Aorta (tissue), 5 donors: Measurements from ENCODE around the gene IGF1R. TPM values are rescaled to one million over a fixed set of nuclear protein-coding genes. Genes with fewer than 3 reads are reported as not detected.
A peak's percentile ranks its signal among the peaks of the same experiment; 100 is the strongest.

Experiments
- ATAC-seq: fragments of 200-7000 bp; cut with Tn5 transposase; one replicate; pipeline ENCODE4 v1.9.1; 2022; ENCODE audit warnings: moderate library complexity; ENCODE audit not compliant: low FRiP score
- DNase-seq, 2 donors: peaks; one replicate each; pipeline ENCODE4 v3.0.0-alpha.2; 2020
- H3K27ac ChIP-seq, 2 donors: one replicate each; pipeline ENCODE4 v1.5.1; 2013; ENCODE audit warnings: low read length in 2 of 2, mild to moderate bottlenecking in 2 of 2, moderate library complexity in 2 of 2, control low read depth in 1 of 2, inconsistent platforms in 1 of 2, low read depth in 1 of 2
- H3K27me3 ChIP-seq, 2 donors: one replicate each; pipeline ENCODE4 v1.6.1; 2013; ENCODE audit warnings: control low read depth in 1 of 2, low read length in 1 of 2, mild to moderate bottlenecking in 1 of 2, moderate library complexity in 1 of 2; ENCODE audit not compliant: insufficient read depth in 2 of 2, control insufficient read depth in 1 of 2
- H3K36me3 ChIP-seq, 2 donors: one replicate each; pipeline ENCODE4 v1.6.1; 2013; ENCODE audit warnings: control low read depth in 1 of 2, low read length in 1 of 2, mild to moderate bottlenecking in 1 of 2; ENCODE audit not compliant: insufficient read depth in 2 of 2, control insufficient read depth in 1 of 2
- H3K4me1 ChIP-seq, 2 donors: one replicate each; pipeline ENCODE4 v1.6.1; 2013; ENCODE audit warnings: low read length in 2 of 2, control low read depth in 1 of 2, mild to moderate bottlenecking in 1 of 2, moderate library complexity in 1 of 2; ENCODE audit not compliant: insufficient read depth in 2 of 2, control insufficient read depth in 1 of 2
- H3K4me3 ChIP-seq, 2 donors: one replicate each; pipeline ENCODE4 v1.5.1; 2013; ENCODE audit warnings: low read length in 2 of 2, control low read depth in 1 of 2, mild to moderate bottlenecking in 1 of 2
- H3K9me3 ChIP-seq: one replicate; pipeline ENCODE4 v1.6.1; 2013; ENCODE audit warnings: mild to moderate bottlenecking, low read length; ENCODE audit not compliant: control insufficient read depth
- WGBS, 2 donors: extraction: QIAGEN DNeasy Blood & Tissue Kit; methylation state at CpG; one replicate each; pipeline ENCODE4 v1.1.7; 2013; 5-methylcytosine and 5-hydroxymethylcytosine counted together
- intact Hi-C, 2 donors: fragments of 100-400 bp; cut with DNase I; formaldehyde crosslinking; loops; one replicate each; pipeline versions ENCODE4 v1.14.2 to v1.15.0; 2022
- polyA plus RNA-seq, 2 donors: library from polyadenylated mRNA; stranded (reverse); fragments of 200-250 nt; gene quantifications; one replicate each; pipeline ENCODE4 v1.2.3, GENCODE V29; 2013
- total RNA-seq, 2 donors: library from RNA; stranded (reverse); fragmentation: NEBNext Ultra II Directional; extraction: Animal tissue kit (Norgen Biotek cat#: 25700); gene quantifications; one replicate each; pipeline ENCODE4 v1.2.1, GENCODE V29; 2021
- donor health status: healthy with polysubstance abuse.
- donor health status: Bipolar disorder and iron deficiency.
- donor health status: DM: no; HTN: no; CAD: no.
- donor health status: DM: no; HTN: no; CAD: no.
- donor health status: DM: yes; HTN: yes; CAD: no.

IGF1R gene
- total and polyA plus RNA-seq, 4 donors = 7.5 to 137 (median 50.7) TPM

GRCh38 chr15:98651581-98652220 is 3.4 kb downstream of the IGF1R start:
- intact Hi-C loops = loop anchor here (5.0 kb wide), 2 partner anchors 76 to 126 kb away; no protein-coding TSS in a partner anchor
- Histone ChIP-seq H3K4me1 (no peaks in the 10 kb centered on the region), H3K36me3 (no peaks in the 10 kb centered on the region), H3K27ac (peak overlapping the region; percentile 38 to 88), H3K9me3 (no peaks in the 10 kb centered on the region), H3K27me3 (no peaks in the 10 kb centered on the region), H3K4me3 (peak overlapping the region; percentile 56 to 99)
- ATAC-seq (no peak), DNase-seq (no peak)
- WGBS, 2 donors = 2 to 3% methylated on average over 14 of the region's 14 CpGs

GRCh38 chr15:98653686-98654085 is 5.3 kb downstream of the IGF1R start:
- 0 to 3% methylated on average over 1 of the region's 1 CpG for WGBS, 2 donors
- intact Hi-C loops = loop anchor here (5.0 kb wide), 2 partner anchors 74 to 124 kb away; no protein-coding TSS in a partner anchor
- Histone ChIP-seq H3K9me3 (no peaks in the 10 kb centered on the region), H3K27ac (no peak overlapping the region), H3K27me3 (no peaks in the 10 kb centered on the region), H3K36me3 (no peaks in the 10 kb centered on the region), H3K4me1 (no peaks in the 10 kb centered on the region), H3K4me3 (no peak overlapping the region)
- DNase-seq = no peak
- no peak for ATAC-seq

- H3K4me3 ChIP-seq = no peak overlapping the region
- no peaks in the 10 kb centered on the region for H3K36me3 ChIP-seq
- H3K4me1 ChIP-seq = no peaks in the 10 kb centered on the region
- DNase-seq = no peak
- 39% methylated on average over 4 of the region's 4 CpGs for WGBS, 2 donors
- no peak for ATAC-seq
- H3K27ac ChIP-seq = no peak overlapping the region
- intact Hi-C loops = loop anchor here (5.0 kb wide), 2 partner anchors 72 to 122 kb away; no protein-coding TSS in a partner anchor
- no peaks in the 10 kb centered on the region for H3K27me3 ChIP-seq
- no peaks in the 10 kb centered on the region for H3K9me3 ChIP-seq
These were observed 6.5 kb downstream of the IGF1R start for GRCh38 chr15:98654790-98655360.

GRCh38 chr15:98655732-98656131 is 7.4 kb downstream of the IGF1R start:
- H3K4me1 ChIP-seq = no peaks in the 10 kb centered on the region
- DNase-seq = no peak
- ATAC-seq = no peak
- H3K27me3 ChIP-seq = no peaks in the 10 kb centered on the region
- no peaks in the 10 kb centered on the region for H3K36me3 ChIP-seq
- intact Hi-C loops = loop anchor here in 1 of 2 donors (5.0 kb wide), 1 partner anchor 122 kb away; no protein-coding TSS in a partner anchor
- no peaks in the 10 kb centered on the region for H3K9me3 ChIP-seq
- 82% methylated on average over 8 of the region's 8 CpGs for WGBS, 2 donors
- no peak overlapping the region for H3K27ac ChIP-seq
- H3K4me3 ChIP-seq = no peak overlapping the region

- Histone ChIP-seq H3K36me3 (no peaks in the 10 kb centered on the region), H3K4me3 (no peak overlapping the region), H3K4me1 (peaks cover 2 to 3% of the 10 kb centered on the region in 2 donors), H3K27ac (peak overlapping the region in 1 of 2 donors; percentile 33), H3K9me3 (no peaks in the 10 kb centered on the region), H3K27me3 (no peaks in the 10 kb centered on the region)
- no peak for ATAC-seq
- intact Hi-C loops = loop anchor here in 1 of 2 donors (5.0 kb wide), 1 partner anchor 120 kb away; no protein-coding TSS in a partner anchor
- WGBS, 2 donors = 30 to 46% methylated on average over 4 of the region's 4 CpGs
- no peak for DNase-seq
These were observed 9.4 kb downstream of the IGF1R start for GRCh38 chr15:98657721-98658120.

- WGBS, 2 donors = 33 to 34% methylated on average over 7 of the region's 7 CpGs
- no peak overlapping the region for H3K4me3 ChIP-seq
- intact Hi-C loops = loop anchor here in 1 of 2 donors (5.0 kb wide), 1 partner anchor 118 kb away; no protein-coding TSS in a partner anchor
- DNase-seq = no peak
- peak; percentile 87 for ATAC-seq
- peaks cover 2 to 3% of the 10 kb centered on the region in 2 donors for H3K4me1 ChIP-seq
- no peaks in the 10 kb centered on the region for H3K27me3 ChIP-seq
- peak overlapping the region in 1 of 2 donors; percentile 26 for H3K27ac ChIP-seq
- no peaks in the 10 kb centered on the region for H3K9me3 ChIP-seq
- H3K36me3 ChIP-seq = no peaks in the 10 kb centered on the region
These were observed 10.7 kb downstream of the IGF1R start for GRCh38 chr15:98658831-98659699.

GRCh38 chr15:98660055-98660454 is 11.7 kb downstream of the IGF1R start:
- Histone ChIP-seq H3K36me3 (no peaks in the 10 kb centered on the region), H3K27ac (peak overlapping the region in 1 of 2 donors; percentile 53), H3K9me3 (no peaks in the 10 kb centered on the region), H3K4me3 (no peak overlapping the region), H3K27me3 (no peaks in the 10 kb centered on the region), H3K4me1 (peaks cover 2 to 3% of the 10 kb centered on the region in 2 donors)
- intact Hi-C loops = loop anchor here in 1 of 2 donors (10.0 kb wide), 1 partner anchor 285 kb away; no protein-coding TSS in a partner anchor
- no peak for ATAC-seq
- DNase-seq = no peak
- WGBS, 2 donors = 9 to 13% methylated on average over 3 of the region's 3 CpGs

GRCh38 chr15:98663045-98663444 is 14.7 kb downstream of the IGF1R start:
- no peak for DNase-seq
- Histone ChIP-seq H3K27ac (no peak overlapping the region), H3K4me1 (peaks cover 3 to 5% of the 10 kb centered on the region in 2 donors), H3K4me3 (no peak overlapping the region), H3K27me3 (no peaks in the 10 kb centered on the region), H3K9me3 (no peaks in the 10 kb centered on the region), H3K36me3 (no peaks in the 10 kb centered on the region)
- WGBS, 2 donors = 87 to 88% methylated on average over 6 of the region's 6 CpGs
- ATAC-seq = no peak
- intact Hi-C loops = loop anchor here in 1 of 2 donors (10.0 kb wide), 1 partner anchor 282 kb away; no protein-coding TSS in a partner anchor
